Neural cell (in vitro differentiated cells): ENCODE measurements around the gene FAM124A. TPM values are rescaled to one million over a fixed set of nuclear protein-coding genes. Genes with fewer than 3 reads are reported as not detected.

ENCODE experiments used
- H2AFZ ChIP-seq: fragments of 200-600, 300-800 bp; sonication (generic), shearing (Covaris generic); 2 replicates; pipeline ENCODE4 v1.6.0; 2014; ENCODE audit warnings: low read depth, mild to moderate bottlenecking, antibody characterized with exemption, low read length, moderate library complexity
- H3F3A ChIP-seq: fragments of 200-600 bp; shearing (Covaris generic); 2 replicates; pipeline ENCODE4 v1.6.1; 2016; ENCODE audit warnings: mild to moderate bottlenecking, moderate library complexity, mixed read lengths, antibody characterized with exemption, low read length; ENCODE audit not compliant: insufficient read depth, poor library complexity, severe bottlenecking
- H3K27ac ChIP-seq: fragments of 200-600, 300-800 bp; sonication (generic), shearing (Covaris generic); 2 replicates; pipeline ENCODE4 v1.5.1; 2014; ENCODE audit warnings: mild to moderate bottlenecking, low read length, moderate library complexity
- H3K27me3 ChIP-seq: fragments of 300-800, 200-600 bp; sonication (generic), shearing (Covaris generic); 2 replicates; pipeline ENCODE4 v1.6.0; 2014; ENCODE audit warnings: mild to moderate bottlenecking, low read depth, low read length, moderate library complexity; ENCODE audit not compliant: insufficient read depth
- H3K36me3 ChIP-seq: fragments of 300-800, 200-600 bp; sonication (generic), shearing (Covaris generic); 2 replicates; pipeline ENCODE4 v1.5.1; 2014; ENCODE audit warnings: mild to moderate bottlenecking, antibody characterized with exemption, low read length, moderate library complexity; ENCODE audit not compliant: insufficient read depth
- H3K4me2 ChIP-seq: fragments of 300-800, 200-600 bp; sonication (generic), shearing (Covaris generic); 2 replicates; pipeline ENCODE4 v1.6.0; 2014; ENCODE audit warnings: mild to moderate bottlenecking, low read length
- H3K4me3 ChIP-seq: fragments of 300-800, 200-600 bp; sonication (generic), shearing (Covaris generic); 2 replicates; pipeline ENCODE4 v1.5.1; 2014; ENCODE audit warnings: mild to moderate bottlenecking, low read length, moderate library complexity
- H3K79me2 ChIP-seq: fragments of 200-600 bp; shearing (Covaris generic); replicated peaks from 2 replicates; pipeline ENCODE4 v1.6.0; 2014; ENCODE audit warnings: mild to moderate bottlenecking, low read length, moderate library complexity; ENCODE audit not compliant: insufficient read depth
- H3K9ac ChIP-seq: fragments of 300-800, 200-600 bp; sonication (generic), shearing (Covaris generic); 2 replicates; pipeline ENCODE4 v1.6.1; 2016; ENCODE audit warnings: mild to moderate bottlenecking, low read length, mixed read lengths
- H3K9me2 ChIP-seq: fragments of 200-600 bp; shearing (Covaris generic); 2 replicates; pipeline ENCODE4 v1.6.1; 2016; ENCODE audit warnings: mild to moderate bottlenecking, low read length, mixed read lengths; ENCODE audit not compliant: insufficient read depth
- H3K9me3 ChIP-seq: fragments of 200-600, 300-800 bp; sonication (generic), shearing (Covaris generic); 2 replicates; pipeline ENCODE4 v1.6.1; 2016; ENCODE audit warnings: mild to moderate bottlenecking, mixed run types, low read length, moderate library complexity, mixed read lengths
- H4K20me1 ChIP-seq: fragments of 200-600 bp; shearing (Covaris generic); 2 replicates; pipeline ENCODE4 v1.6.1; 2016; ENCODE audit warnings: mild to moderate bottlenecking, mixed run types; ENCODE audit not compliant: insufficient read depth
- EP300 ChIP-seq: fragments of 450-650 bp; conservative IDR thresholded peaks from 2 replicates; pipeline ENCODE4 v1.6.1; 2014; ENCODE audit warnings: antibody characterized with exemption, mild to moderate bottlenecking, moderate library complexity; ENCODE audit not compliant: poor library complexity, severe bottlenecking
- EZH2 ChIP-seq: fragments of 200-600, 300-800 bp; shearing (Covaris generic), sonication (generic); IDR thresholded peaks from 2 replicates; pipeline ENCODE4 v1.6.1; 2014; ENCODE audit warnings: antibody characterized with exemption, low read length, borderline replicate concordance, mild to moderate bottlenecking; ENCODE audit not compliant: insufficient read depth, poor library complexity, severe bottlenecking
- MXI1 ChIP-seq: fragments of 450-650 bp; conservative IDR thresholded peaks from 2 replicates; pipeline ENCODE4 v1.6.1; 2014; ENCODE audit warnings: antibody characterized with exemption, mild to moderate bottlenecking; ENCODE audit not compliant: poor library complexity, severe bottlenecking
- POLR2AphosphoS5 ChIP-seq: IDR thresholded peaks from 2 replicates; pipeline ENCODE4 v1.6.1; 2012
- RAD21 ChIP-seq: fragments of 450-650 bp; conservative IDR thresholded peaks from 2 replicates; pipeline ENCODE4 v1.6.1; 2014; ENCODE audit warnings: antibody characterized with exemption, mild to moderate bottlenecking, moderate library complexity
- SMC3 ChIP-seq: fragments of 450-650 bp; conservative IDR thresholded peaks from 2 replicates; pipeline ENCODE4 v1.6.1; 2014; ENCODE audit warnings: antibody characterized with exemption, mild to moderate bottlenecking, moderate library complexity; ENCODE audit not compliant: poor library complexity
- polyA plus RNA-seq: library from polyadenylated mRNA; depleted of rRNA; stranded (reverse); fragments of >200 nt; gene quantifications from 2 replicates; pipeline ENCODE4 v1.2.3, GENCODE V29; 2014
- TF ChIP-seq, protein P1 (sequence below): IDR thresholded peaks from 2 replicates; pipeline ENCODE4 v1.6.1; 2012; ENCODE audit warnings: borderline replicate concordance
- TF ChIP-seq, protein P2 (sequence below): fragments of 450-650 bp; IDR thresholded peaks from 2 replicates; pipeline ENCODE4 v1.5.1; 2014; ENCODE audit warnings: antibody characterized with exemption, mild to moderate bottlenecking, moderate library complexity; ENCODE audit not compliant: poor library complexity, severe bottlenecking

Gene FAM124A
- polyA plus RNA-seq, 1 donor from 2014 or later, result 3.0 TPM

DNA sequence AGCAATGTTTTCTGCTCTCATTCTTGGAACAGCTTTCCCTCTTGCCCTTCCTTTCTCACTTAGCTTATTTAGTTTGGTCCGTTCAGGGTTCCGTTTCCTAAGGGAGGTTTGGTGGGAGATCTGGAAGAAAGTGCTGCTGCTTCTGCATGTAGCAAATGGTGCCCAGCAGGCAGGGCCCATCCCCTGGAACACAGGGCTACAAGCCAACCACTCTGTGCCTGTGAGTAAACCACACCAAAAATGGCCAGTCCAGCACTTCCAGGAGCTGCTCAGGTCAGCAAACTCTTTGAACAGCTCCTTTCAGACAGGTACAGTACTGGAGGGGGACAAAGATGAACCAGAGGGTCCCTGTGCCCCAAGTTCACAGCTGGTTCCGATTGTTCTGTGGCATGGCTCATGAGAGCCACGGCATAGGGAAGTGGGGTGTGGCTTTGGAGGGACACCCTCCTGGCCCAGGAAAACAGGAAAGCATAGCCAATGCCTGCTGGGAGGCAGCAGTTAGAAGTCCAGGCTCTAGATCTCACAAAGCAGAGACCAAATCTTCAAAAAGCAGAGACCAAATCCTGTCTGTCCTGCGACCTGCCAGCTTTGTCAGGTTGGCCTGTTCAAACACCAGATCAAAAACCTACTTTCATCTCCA lies 39.5 kb downstream of the FAM124A start:
- H3K9me3 ChIP-seq, result no peaks in the 10 kb centered on the region
- no peak overlapping the region for H3K4me3 ChIP-seq
- TF ChIP-seq RAD21, result no peak
- TF ChIP-seq MXI1, result no peak
- H3K4me2 ChIP-seq, result no peak overlapping the region
- H3K27me3 ChIP-seq, result no peaks in the 10 kb centered on the region
- H4K20me1 ChIP-seq, result no peaks in the 10 kb centered on the region
- no peak overlapping the region for H2AFZ ChIP-seq
- H3K36me3 ChIP-seq, result peaks cover 6% of the 10 kb centered on the region
- no peaks in the 10 kb centered on the region for H3K79me2 ChIP-seq
- no peak overlapping the region for H3K27ac ChIP-seq
- H3F3A ChIP-seq, result no peaks in the 10 kb centered on the region
- H3K9me2 ChIP-seq, result no peaks in the 10 kb centered on the region
- no peak overlapping the region for H3K9ac ChIP-seq

DNA sequence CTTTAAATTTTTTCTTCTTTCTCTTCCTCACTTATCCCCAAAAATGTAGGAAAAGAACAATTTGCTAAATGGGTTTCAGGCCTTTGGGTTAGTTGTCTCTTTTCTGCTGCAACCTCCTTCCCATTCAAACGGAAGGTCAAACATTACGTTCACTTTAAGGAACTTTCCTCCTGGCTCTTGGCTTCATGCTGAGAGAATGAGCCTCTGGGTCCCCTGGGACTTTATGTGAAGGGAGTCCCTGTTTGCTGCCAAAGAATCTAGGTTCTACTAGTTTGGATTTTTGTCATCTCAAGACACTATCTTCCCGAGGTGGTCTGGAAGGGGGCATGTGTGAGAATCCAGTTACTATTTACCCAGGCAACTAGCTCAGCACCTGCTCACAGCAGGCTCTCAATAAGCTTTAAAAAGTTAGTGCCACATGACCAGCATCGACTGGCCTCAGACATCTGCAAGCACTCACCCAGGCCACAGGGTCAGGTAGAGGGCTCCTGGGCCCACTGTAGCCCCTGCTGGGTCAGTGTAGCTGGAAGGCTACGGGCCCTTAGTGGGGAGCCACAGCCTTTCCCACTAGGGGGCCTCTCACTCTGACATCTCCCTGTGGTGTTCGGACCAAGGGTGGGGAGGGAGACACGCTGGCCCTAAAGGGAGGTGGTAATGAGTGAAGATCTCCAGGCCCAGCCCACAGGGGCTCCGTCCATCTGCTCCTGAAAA lies 40.5 kb downstream of the FAM124A start:
- no peak overlapping the region for H2AFZ ChIP-seq
- no peaks in the 10 kb centered on the region for H3K27me3 ChIP-seq
- no peak for TF ChIP-seq EZH2
- no peak for TF ChIP-seq EP300
- TF ChIP-seq MXI1, result no peak
- TF ChIP-seq SMC3, result no peak
- TF ChIP-seq, protein P1, sequence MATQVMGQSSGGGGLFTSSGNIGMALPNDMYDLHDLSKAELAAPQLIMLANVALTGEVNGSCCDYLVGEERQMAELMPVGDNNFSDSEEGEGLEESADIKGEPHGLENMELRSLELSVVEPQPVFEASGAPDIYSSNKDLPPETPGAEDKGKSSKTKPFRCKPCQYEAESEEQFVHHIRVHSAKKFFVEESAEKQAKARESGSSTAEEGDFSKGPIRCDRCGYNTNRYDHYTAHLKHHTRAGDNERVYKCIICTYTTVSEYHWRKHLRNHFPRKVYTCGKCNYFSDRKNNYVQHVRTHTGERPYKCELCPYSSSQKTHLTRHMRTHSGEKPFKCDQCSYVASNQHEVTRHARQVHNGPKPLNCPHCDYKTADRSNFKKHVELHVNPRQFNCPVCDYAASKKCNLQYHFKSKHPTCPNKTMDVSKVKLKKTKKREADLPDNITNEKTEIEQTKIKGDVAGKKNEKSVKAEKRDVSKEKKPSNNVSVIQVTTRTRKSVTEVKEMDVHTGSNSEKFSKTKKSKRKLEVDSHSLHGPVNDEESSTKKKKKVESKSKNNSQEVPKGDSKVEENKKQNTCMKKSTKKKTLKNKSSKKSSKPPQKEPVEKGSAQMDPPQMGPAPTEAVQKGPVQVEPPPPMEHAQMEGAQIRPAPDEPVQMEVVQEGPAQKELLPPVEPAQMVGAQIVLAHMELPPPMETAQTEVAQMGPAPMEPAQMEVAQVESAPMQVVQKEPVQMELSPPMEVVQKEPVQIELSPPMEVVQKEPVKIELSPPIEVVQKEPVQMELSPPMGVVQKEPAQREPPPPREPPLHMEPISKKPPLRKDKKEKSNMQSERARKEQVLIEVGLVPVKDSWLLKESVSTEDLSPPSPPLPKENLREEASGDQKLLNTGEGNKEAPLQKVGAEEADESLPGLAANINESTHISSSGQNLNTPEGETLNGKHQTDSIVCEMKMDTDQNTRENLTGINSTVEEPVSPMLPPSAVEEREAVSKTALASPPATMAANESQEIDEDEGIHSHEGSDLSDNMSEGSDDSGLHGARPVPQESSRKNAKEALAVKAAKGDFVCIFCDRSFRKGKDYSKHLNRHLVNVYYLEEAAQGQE, result no peak
- TF ChIP-seq, protein P2, sequence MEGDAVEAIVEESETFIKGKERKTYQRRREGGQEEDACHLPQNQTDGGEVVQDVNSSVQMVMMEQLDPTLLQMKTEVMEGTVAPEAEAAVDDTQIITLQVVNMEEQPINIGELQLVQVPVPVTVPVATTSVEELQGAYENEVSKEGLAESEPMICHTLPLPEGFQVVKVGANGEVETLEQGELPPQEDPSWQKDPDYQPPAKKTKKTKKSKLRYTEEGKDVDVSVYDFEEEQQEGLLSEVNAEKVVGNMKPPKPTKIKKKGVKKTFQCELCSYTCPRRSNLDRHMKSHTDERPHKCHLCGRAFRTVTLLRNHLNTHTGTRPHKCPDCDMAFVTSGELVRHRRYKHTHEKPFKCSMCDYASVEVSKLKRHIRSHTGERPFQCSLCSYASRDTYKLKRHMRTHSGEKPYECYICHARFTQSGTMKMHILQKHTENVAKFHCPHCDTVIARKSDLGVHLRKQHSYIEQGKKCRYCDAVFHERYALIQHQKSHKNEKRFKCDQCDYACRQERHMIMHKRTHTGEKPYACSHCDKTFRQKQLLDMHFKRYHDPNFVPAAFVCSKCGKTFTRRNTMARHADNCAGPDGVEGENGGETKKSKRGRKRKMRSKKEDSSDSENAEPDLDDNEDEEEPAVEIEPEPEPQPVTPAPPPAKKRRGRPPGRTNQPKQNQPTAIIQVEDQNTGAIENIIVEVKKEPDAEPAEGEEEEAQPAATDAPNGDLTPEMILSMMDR, result no peak
- no peak for TF ChIP-seq POLR2AphosphoS5

More for the DNA sequence above, 40.5 kb downstream of the FAM124A start:
- Histone ChIP-seq H3K36me3 (peaks cover 3% of the 10 kb centered on the region), H3K9me3 (no peaks in the 10 kb centered on the region), H3K79me2 (no peaks in the 10 kb centered on the region), H3K27ac (no peak overlapping the region), H3K4me2 (no peak overlapping the region), H3K4me3 (no peak overlapping the region), H3K9me2 (no peaks in the 10 kb centered on the region), H3K9ac (no peak overlapping the region), H3F3A (no peaks in the 10 kb centered on the region), H4K20me1 (no peaks in the 10 kb centered on the region)
